RWPE1 (cell line): ENCODE measurements around the gene GAS7.

Source experiments
- CTCF ChIA-PET: fragments of 350-600 bp; sonication (Branson Sonifier 250); formaldehyde crosslinking; extraction: SDS; loops from one replicate; lab custom pipeline; 2021; lab: Yijun Ruan, JAX
- POLR2A ChIA-PET: fragments of 400-600 bp; formaldehyde crosslinking; extraction: SDS; loops from one replicate; lab custom pipeline; 2020; ENCODE audit warnings: antibody characterized with exemption; ENCODE audit not compliant: low non-redundant PET; lab: Yijun Ruan, JAX
- DNase-seq: peaks from one replicate; pipeline ENCODE4 v3.0.0; 2012; ENCODE audit warnings: low spot score
- H3K27ac ChIP-seq: fragments of 450-650 bp; 2 replicates; pipeline ENCODE4 v1.5.1; 2017
- TF ChIP-seq, protein P1 (sequence below): fragments of 450-650 bp; conservative IDR thresholded peaks from 2 replicates; pipeline ENCODE4 v1.5.1; 2017; ENCODE audit warnings: low read depth, mild to moderate bottlenecking

GAS7 gene

DNA sequence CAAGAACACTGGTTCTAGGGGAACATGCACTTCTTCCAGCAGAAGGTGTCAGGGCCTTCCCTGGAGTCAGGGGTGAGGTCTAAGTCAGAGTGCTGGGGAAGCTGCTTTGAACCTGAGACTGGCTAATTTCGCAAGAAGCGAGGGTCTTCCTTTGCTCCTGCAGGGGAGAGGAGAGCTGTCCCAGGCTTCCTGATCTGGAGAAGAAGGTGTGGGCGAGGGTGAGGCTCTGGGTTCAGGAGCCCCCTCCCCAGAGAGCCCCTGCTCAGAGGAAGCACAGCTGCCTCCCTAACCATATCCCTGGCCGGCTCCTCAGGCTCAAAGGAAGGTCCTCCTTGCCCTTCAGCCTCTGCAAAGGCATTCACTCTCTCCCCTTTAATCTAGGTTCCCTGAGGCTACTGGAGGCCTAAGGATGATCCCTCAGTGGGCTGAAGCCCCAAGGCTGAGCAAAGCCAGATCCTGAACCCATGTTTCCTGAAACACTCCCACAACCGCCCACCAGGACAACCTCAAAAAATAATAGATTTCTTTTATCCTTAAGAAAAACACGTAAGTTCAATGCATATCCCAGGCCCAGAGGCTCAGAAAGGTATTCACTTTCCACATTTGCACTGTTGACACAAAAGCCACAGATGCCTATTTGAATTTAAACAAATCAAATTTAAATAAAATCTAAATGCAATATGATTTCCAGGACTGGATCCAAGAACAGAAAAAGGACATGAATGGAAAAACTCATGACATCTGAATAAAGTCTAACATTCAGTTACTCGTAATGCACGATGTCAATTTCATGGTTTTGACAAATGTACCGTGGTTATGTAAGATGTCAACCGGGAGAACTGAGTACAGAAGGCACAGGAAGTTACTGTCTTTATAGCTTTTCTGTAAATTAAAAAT, 221.9 kb downstream of the GAS7 start:
- H3K27ac ChIP-seq, result no peak overlapping the region
- ChIA-PET CTCF (interaction anchor here (0.8 kb wide), 2 partner anchors 250 to 592 kb away, joined by 3 read pairs; no protein-coding TSS in a partner anchor), POLR2A (no interaction called here)
- TF ChIP-seq, protein P1, sequence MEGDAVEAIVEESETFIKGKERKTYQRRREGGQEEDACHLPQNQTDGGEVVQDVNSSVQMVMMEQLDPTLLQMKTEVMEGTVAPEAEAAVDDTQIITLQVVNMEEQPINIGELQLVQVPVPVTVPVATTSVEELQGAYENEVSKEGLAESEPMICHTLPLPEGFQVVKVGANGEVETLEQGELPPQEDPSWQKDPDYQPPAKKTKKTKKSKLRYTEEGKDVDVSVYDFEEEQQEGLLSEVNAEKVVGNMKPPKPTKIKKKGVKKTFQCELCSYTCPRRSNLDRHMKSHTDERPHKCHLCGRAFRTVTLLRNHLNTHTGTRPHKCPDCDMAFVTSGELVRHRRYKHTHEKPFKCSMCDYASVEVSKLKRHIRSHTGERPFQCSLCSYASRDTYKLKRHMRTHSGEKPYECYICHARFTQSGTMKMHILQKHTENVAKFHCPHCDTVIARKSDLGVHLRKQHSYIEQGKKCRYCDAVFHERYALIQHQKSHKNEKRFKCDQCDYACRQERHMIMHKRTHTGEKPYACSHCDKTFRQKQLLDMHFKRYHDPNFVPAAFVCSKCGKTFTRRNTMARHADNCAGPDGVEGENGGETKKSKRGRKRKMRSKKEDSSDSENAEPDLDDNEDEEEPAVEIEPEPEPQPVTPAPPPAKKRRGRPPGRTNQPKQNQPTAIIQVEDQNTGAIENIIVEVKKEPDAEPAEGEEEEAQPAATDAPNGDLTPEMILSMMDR, result no peak
- DNase-seq, result no peak

DNA sequence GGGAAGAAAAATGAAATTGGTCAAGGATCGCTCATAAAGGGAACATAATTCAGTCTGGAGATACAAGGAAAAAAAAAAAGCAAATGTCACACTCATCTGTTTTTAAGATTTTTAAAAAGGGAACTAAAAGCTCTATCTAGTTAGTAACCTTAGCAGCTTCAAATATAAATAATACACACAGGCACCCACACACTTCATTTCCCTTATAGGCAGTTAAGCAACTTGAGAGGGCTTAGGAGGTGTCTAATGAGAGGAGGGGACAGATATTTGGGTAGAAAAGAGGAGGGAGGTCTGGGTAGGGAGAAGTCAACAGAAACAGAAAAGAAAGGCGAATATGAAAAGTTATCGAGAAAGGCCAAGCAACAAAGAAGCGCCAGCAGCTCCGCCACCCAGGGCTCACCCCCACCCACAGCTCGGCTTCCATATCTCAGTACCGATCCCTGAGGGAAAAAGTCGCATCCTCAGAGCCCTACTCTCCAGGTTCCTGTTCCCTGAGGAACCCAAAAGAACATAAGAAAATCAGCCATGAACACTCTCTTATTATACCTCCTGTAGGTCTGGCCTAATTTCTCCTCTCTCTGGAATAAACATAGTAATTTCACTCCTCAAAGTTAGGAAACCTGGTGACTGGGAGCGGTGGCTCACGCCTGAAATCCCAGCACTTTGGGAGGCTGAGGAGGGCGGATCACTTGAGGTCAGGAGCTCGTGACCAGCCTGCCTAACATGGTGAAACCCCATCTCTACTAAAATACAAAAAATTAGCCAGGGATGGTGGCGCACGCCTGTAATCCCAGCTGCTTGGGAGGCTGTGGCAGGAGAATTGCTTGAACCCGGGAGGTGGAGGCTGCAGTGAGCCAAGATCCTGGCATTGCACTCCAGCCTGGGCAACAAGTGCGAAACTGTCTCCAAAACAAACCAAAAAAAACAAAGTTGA, 223.7 kb downstream of the GAS7 start:
- TF ChIP-seq, protein P1, result no peak
- ChIA-PET POLR2A (no interaction called here), CTCF (no interaction called here)
- DNase-seq, result no peak
- H3K27ac ChIP-seq, result no peak overlapping the region

DNA sequence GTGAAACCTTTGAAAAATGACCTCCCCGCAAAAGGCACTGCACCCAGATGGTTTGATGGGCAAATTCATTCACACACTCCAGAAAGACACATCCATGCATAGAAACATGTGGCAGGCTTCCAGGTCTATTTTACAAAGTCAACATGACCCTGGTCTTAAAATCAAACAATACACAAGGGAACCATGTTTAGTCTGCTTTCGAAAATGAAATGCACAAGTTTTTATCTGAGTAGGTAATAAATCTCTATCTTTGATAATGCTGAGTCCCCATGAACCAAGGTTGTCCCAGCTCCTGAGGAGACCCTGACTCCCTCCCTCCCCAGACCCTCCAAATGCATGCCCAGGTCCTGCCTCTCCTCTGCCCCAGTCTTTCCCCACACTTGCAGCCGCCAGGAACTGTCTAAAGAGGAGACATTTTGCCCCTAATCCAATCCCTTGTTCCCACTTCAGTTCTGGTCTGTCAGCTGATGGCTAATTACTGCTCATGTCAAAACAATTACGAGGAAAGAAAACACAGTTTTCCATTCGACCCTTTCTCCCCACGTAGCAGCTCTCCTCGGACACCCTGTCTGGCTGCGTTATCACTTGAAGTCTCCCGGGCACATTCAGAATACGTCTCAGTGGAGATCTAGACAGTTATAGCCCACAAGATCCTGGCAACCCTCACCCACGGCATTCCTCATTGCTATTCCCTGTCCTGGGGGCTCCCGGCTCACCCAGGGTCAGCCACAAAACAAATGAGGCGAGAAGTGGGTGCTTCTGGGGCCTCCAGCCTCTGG, 224.5 kb downstream of the GAS7 start:
- POLR2A ChIA-PET, result no interaction called here
- no peak for DNase-seq
- CTCF ChIA-PET, result interaction anchor here (0.5 kb wide), 1 partner anchor 101 kb away, joined by 3 read pairs; no protein-coding TSS in a partner anchor
- TF ChIP-seq, protein P1, result no peak
- H3K27ac ChIP-seq, result no peak overlapping the region

DNA sequence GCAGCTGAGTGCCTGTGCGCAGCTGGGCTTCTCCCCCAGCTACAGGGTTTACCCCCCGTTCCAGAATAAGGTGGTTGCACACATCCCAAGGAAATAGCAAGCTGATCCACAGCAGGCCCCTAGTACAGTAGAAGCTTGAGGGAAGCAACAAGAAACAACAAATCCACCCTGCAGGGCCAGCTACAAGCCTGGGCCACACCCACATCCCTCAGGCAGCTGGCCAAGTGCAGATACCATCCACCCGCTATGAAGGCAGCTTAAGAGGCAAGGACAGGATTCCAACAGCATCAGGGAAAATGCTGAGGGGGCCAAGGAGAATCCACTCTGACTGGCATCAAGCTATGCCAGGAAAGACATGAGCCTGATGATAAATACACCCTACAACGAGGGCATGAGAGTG, 226.4 kb downstream of the GAS7 start:
- ChIA-PET POLR2A (no interaction called here), CTCF (interaction anchor here (0.6 to 0.9 kb wide), 2 partner anchors 13 to 203 kb away, joined by 3 to 4 read pairs; no protein-coding TSS in a partner anchor)
- DNase-seq, result peak; percentile 53
- peak overlapping the region; percentile 21; the same call in 1 of the 2 replicates for H3K27ac ChIP-seq
- TF ChIP-seq, protein P1, result no peak

DNA sequence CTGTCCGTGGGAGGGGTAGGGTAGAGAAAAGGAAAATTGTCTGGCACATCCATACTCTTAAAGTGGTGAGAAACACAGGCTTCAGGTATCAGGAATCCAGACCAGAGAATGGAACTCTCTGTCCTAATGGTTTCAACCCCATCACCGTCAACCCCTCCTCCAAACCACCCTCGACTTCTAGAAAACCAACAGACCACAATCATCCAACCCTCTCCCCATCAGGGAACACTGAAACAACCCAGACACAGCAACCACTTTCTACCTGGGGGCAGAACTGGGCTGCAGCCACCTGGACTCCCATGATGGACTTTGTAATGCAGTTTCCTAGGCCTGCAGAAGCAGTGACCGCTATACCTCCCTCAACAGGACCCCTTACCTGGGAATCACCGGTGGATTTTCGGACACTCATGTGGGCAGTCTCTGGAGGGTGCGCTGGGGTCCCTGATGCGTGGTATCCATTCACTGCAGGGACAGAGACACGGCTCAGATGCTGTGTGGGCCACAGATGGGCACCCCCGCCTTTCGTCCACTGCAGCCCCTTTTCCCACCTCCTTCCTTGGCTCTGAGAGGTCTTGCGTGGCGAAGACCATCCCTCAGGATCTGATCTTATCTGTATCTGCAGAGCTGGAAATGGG, 229.0 kb downstream of the GAS7 start:
- no peak for DNase-seq
- H3K27ac ChIP-seq, result no peak overlapping the region
- ChIA-PET POLR2A (no interaction called here), CTCF (interaction anchor here (0.6 kb wide), 1 partner anchor 12 kb away, joined by 5 read pairs; no protein-coding TSS in a partner anchor)
- TF ChIP-seq, protein P1, result no peak
